LHCN-M2 (cell line): ENCODE data around the gene IVD. TPM values are rescaled to one million over a fixed set of nuclear protein-coding genes. Genes with fewer than 3 reads are reported as not detected.
A peak's percentile ranks its signal among the peaks of the same experiment; 100 is the strongest.

ENCODE experiments used
- DNase-seq: peaks from one replicate; pipeline ENCODE4 v3.0.0-alpha.2; 2012; ENCODE audit warnings: low read depth
- polyA plus RNA-seq: library from polyadenylated mRNA; unstranded; fragments of >200 nt; gene quantifications from one replicate; pipeline ENCODE4 v1.2.1, GENCODE V29; 2012; ENCODE audit warnings: missing spikeins
- total RNA-seq: library from RNA; depleted of rRNA; stranded (reverse); fragments of >200 nt; gene quantifications from 2 replicates; pipeline ENCODE4 v1.2.3, GENCODE V29; 2014; rRNA removed

IVD gene
- 26.2 and 32.3 TPM in 2 replicates for total RNA-seq
- polyA plus RNA-seq, result 37.4 TPM

- DNase-seq, result peak; percentile 91
Measured at GRCh38 chr15:40405501-40406381, at the start of gene IVD. TSS of gene IVD (plus strand) at chr15:40405795. CDS start at chr15:40405828, 33 bp downstream.

- DNase-seq, result no peak
Measured at GRCh38 chr15:40355976-40356585, 49.5 kb upstream of the IVD start.

GRCh38 chr15:40357246-40357645 lies 48.3 kb upstream of the IVD start:
- DNase-seq, result no peak

- DNase-seq, result peak; percentile 54
Measured at GRCh38 chr15:40357723-40358470, 47.7 kb upstream of the IVD start, which contains the start of gene DISP2. TSS of gene DISP2 (plus strand) at chr15:40358219. CDS start at chr15:40358322, 103 bp downstream.

DNA sequence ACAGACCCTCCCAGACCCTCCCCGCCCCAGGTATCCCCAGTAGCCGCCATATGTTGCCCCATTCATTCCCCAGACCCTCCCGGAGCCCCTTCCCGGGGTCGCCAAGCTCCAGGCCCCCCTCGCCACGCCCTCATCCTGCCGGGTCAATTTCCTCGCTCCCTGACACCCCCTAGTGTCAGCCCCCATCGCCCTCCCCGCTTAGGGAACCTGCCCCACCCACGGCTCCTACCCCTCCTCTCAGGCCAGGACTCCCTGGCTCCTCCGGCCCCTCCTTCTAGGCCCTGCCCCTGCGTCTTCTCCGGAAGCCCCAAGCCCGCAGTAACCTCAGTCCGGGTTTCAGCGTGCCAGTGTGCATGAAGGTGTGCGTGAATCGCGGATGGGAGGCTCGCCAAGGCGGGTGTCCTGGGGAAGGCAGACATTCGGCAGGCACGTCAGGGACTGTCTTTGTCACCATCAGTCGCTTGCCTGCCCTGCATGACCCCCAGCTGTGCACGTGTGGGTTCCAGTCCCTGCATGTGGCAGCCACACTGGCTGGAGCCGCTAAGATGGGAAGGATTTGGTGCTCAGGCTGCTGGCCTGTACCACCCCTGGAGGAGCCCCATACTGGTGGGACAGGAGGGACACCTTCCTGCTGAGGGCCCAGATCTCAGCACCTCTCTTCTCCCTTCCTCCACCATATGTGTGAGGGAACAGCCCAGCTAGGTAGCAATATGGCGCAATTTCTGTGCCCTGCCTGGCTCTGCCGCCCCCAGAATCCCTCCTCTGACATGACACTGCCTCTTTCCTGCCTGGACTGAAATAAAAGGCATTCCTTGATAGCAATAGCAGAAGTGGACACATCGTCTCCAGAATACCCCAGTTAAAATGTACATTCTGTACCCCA lies 46.9 kb upstream of the IVD start:
- DNase-seq, result no peak

- no peak for DNase-seq
Measured at GRCh38 chr15:40360015-40360414, 45.6 kb upstream of the IVD start.

DNA sequence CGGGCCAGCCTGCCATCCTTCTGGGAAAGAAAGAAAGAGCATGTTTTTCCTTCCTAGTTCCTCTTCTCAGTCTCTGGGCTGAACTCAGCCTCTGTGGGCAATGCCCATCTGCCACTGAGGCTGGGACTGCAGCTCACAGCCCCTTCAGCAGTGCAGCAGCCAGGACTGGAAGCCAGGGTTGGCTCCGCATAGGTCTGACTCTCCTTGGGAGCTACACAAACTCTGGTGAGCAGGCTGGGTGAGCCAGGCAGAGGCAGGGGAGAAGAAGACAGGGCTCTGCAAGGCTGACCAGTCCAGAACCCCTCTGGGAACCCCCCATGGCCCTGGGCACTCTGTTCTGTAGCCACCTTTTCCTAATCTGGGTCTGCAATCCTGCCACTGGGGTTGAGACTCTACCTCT lies 44.0 kb upstream of the IVD start:
- DNase-seq, result no peak

DNA sequence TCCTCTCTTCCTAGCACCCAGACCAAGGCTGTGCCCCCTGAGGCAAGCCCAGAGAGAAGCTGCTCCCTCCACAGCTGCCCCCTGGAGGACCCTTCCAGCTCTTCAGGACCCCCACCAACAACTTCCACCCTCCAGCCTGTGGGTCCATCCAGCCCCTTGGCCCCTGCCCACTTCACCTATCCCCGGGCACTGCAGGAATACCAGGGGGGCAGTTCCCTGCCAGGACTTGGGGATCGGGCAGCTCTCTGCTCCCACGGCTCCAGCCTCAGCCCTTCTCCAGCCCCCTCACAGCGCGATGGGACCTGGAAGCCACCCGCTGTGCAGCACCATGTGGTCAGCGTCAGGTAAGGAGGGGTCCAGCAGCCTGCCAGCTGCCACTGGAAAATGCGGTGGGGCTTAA lies 42.0 kb upstream of the IVD start:
- no peak for DNase-seq

GRCh38 chr15:40364251-40364650 lies 41.3 kb upstream of the IVD start:
- no peak for DNase-seq

DNA sequence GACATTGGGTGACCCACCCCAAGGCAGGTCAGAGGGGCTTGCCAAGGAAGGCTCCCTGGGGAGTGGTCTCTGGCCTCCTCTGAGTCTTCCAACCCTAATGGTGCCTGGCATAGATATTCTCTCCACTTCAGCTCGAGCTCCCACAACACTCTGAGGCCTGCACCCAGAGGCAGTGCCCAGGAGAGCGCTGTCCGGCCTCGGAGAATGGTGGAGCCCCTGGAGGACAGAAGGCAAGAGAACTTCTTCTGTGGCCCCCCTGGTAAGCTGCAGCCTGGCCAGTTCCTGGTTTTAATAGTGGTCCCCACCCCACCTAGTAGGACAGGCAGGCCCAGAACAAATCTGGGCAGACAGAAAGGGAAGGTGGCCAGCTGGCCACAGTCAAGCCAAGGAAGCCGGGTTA lies 40.6 kb upstream of the IVD start:
- no peak for DNase-seq

DNA sequence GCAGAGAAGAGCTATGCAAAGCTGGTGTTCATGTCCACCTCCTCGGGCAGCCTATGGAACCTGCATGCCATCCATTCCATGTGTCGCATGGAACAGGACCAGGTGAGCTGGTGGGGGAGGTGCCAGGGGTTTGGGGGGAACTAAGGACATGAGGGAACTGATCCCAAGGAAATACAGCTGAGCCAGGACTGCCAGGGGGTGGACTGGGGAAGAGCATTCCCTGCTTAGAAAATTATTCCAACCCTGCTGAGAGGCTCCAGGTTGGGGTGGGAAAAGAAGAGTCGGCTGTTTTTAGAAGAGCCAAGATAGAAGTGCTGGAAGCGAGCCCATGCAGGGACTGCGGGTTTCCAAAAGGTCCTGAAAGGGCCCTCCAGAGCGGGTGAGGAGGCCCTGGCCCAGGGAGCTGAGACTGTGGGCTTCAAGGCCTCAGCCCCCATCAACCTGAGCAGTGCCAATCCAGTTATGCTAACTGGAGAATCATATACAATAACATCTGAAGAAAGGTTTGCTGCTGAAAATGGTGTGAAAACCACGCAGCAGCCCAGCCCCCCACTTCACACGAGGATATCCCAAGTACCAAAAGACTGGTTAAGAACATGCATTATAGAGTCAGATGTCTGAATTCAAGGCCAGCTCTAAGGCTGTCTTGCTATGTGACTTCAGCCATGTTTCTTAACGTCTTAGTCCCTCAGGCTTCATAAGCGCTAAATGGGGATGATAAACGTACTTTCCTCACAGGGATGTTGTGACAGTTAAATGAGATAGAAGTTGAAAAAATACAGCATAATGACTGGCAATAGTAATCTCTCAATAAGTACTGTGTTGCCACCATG lies 39.8 kb upstream of the IVD start:
- no peak for DNase-seq

DNA sequence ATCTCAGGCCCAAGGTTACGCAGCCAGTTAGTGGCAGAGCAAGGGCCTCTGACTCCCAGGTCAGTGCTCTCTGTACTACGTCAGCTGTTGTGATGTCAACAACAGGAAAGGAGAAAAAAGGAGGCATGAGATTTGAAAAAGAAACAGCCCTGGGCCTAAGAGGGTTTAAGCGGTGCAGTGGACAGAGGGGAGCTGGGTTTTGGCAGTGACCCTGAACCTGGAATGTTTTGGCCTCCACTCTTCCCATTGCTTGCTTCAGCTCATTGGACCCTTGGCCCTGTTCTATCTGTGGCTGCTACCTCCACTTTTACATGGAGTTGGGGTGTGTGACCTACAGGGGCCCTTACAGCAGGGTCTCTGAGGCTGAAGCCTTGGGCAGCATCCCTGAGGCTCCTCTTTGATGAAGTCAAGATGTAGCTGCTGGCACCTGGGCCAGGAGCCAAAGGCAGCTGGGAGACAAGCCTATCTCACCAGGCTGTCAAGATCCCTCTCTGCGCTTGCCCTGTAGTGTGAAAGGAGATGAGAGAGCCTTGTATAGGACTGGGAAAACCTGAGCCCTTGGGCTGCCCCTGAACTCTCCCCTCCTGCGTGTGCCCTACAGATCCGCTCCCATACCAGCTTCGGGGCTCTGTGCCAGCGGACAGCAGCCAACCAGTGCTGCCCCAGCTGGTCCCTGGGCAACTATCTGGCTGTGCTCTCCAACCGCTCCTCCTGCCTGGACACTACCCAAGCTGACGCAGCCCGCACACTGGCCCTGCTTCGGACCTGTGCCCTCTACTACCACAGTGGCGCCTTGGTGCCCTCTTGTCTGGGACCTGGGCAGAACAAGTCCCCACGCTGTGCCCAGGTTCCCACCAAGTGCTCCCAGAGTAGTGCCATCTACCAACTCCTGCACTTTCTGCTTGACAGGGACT lies 38.9 kb upstream of the IVD start:
- DNase-seq, result no peak

DNA sequence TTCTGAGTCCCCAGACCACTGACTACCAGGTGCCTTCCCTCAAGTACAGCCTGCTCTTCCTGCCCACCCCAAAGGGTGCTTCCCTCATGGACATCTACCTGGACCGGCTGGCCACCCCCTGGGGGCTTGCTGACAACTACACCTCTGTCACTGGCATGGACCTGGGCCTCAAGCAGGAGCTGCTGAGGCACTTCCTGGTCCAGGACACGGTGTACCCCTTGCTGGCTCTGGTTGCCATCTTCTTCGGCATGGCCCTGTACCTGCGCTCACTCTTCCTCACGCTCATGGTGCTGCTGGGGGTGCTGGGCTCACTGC lies 38.3 kb upstream of the IVD start:
- no peak for DNase-seq

DNA sequence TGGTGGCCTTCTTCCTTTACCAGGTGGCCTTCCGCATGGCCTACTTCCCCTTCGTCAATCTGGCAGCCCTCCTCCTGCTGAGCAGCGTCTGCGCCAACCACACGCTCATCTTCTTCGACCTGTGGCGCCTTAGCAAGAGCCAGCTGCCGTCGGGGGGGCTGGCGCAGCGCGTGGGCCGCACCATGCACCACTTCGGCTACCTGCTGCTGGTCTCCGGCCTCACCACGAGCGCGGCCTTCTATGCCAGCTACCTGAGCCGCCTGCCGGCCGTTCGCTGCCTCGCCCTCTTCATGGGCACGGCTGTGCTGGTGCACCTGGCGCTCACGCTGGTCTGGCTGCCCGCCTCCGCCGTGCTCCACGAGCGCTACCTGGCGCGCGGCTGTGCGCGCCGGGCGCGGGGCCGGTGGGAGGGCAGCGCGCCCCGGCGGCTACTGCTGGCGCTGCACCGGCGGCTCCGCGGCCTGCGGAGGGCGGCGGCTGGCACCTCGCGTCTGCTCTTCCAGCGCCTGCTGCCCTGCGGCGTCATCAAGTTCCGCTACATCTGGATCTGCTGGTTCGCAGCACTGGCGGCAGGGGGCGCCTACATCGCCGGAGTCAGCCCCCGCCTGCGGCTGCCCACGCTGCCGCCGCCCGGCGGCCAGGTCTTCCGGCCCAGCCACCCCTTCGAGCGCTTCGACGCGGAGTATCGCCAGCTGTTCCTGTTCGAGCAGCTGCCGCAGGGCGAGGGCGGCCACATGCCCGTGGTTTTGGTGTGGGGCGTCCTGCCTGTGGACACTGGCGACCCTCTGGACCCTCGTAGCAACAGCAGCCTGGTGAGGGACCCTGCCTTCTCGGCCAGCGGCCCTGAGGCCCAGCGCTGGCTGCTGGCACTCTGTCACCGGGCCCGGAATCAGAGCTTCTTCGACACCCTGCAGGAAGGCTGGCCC lies 37.6 kb upstream of the IVD start:
- peak; percentile 87 for DNase-seq

DNA sequence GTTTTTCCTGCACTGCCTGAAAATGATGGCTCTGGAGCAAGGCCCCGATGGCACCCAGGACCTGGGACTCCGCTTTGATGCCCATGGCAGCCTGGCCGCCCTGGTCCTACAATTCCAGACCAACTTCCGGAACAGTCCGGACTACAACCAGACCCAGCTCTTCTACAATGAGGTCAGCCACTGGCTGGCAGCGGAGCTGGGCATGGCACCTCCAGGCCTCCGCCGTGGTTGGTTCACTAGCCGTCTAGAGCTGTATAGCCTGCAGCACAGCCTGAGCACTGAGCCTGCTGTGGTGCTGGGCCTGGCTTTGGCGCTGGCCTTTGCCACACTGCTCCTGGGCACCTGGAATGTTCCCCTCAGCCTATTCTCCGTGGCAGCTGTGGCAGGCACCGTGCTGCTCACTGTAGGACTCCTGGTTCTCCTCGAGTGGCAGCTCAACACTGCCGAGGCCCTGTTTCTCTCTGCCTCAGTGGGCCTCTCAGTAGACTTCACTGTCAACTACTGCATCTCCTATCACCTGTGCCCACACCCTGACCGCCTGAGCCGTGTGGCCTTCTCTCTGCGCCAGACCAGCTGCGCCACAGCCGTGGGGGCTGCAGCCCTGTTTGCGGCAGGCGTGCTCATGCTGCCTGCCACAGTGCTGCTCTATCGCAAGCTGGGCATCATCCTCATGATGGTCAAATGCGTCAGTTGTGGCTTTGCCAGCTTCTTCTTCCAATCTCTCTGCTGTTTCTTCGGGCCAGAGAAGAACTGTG lies 36.7 kb upstream of the IVD start:
- no peak for DNase-seq

DNA sequence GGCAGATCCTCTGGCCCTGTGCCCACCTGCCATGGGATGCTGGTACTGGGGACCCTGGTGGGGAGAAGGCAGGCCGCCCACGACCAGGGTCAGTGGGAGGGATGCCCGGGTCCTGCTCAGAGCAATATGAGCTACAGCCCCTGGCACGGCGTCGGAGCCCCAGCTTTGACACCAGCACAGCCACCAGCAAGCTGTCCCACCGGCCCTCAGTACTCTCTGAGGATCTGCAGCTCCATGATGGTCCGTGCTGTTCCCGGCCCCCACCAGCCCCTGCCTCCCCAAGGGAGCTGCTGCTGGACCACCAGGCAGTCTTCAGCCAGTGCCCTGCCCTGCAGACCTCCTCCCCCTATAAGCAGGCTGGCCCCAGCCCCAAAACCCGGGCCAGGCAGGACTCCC lies 36.1 kb upstream of the IVD start:
- no peak for DNase-seq

DNA sequence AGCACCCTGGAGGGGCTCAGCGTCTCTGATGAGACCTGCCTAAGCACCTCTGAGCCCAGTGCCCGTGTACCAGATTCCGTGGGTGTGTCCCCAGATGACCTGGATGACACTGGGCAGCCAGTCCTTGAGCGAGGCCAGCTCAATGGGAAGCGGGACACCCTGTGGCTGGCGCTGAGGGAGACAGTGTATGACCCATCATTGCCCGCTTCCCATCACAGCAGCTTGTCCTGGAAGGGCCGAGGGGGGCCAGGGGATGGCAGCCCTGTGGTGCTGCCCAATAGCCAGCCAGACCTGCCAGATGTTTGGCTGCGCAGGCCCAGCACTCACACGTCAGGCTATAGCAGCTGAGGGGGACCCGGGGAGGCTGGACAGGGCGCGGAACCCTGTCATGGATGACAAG lies 35.6 kb upstream of the IVD start:
- DNase-seq, result no peak

GRCh38 chr15:40372981-40373380 lies 32.6 kb upstream of the IVD start:
- DNase-seq, result no peak
